ENCODE data around the gene PEAK3. TPM values are rescaled to one million over a fixed set of nuclear protein-coding genes. Genes with fewer than 3 reads are reported as not detected.

Gene PEAK3
- total RNA-seq, 1 donor from 2014 or later, result not detected

DNA sequence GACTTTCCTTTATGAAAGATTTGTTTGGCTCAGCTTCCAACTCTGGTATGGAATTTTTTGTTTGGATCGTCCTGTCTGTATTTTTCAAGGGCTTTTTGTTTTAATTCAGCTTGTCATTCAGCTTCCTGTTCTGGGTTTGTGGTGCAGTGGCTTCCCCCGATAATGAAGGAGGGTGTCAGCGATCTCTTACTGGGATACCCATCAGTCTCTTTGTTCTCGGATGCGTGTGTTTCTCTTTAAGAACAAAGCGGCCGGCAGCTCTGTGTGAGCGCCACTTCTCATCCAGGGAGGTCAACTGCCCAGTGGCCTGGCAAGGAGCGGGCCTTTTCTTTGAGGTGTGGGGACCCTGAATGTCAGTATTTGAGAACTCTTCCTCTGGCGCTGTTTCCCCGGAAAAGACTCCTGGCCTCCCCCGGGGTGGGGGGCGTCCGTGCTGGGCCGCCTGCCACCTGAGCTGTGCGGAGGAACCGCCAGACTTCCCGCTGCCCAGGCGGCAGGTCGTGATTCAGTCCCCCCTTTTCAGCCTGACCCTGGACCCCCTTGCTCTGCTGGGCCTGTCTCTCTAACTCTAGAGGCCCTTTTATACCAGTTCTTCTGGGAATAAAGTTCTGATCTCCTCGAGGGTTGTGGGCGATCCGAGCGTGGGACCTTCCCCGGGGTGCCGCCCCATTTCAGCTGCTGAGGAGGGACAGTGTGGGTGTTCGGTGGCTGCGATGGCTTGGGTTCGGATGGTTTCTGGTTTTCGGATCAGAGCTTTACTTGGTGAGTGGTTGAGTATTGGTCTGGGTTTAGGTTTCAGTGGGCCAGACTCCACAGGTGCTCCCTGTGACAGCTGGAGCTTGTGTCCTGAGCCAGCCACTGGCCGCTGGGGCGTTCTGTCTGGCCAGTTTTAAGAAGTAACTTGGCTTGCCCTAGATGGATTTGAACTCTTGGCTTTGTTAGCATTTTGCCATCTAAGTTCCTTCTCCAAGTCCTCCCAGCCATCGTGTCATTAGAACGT is 41.9 kb downstream of the PEAK3 start:
- peaks cover 14% of the 10 kb centered on the region for H3K27me3 Mint-ChIP-seq (ENCODE audit: unreplicated experiment)
- peaks cover 28% of the 10 kb centered on the region for H3K4me1 Mint-ChIP-seq (ENCODE audit: low read depth, unreplicated experiment)
- H3K36me3 Mint-ChIP-seq (ENCODE audit: unreplicated experiment), result no peaks in the 10 kb centered on the region
- peak overlapping the region; percentile 91 for H3K4me3 Mint-ChIP-seq (ENCODE audit: unreplicated experiment)
- H3K27ac Mint-ChIP-seq (ENCODE audit: unreplicated experiment), result peak overlapping the region; percentile 93
- TF ChIP-seq, protein P1, sequence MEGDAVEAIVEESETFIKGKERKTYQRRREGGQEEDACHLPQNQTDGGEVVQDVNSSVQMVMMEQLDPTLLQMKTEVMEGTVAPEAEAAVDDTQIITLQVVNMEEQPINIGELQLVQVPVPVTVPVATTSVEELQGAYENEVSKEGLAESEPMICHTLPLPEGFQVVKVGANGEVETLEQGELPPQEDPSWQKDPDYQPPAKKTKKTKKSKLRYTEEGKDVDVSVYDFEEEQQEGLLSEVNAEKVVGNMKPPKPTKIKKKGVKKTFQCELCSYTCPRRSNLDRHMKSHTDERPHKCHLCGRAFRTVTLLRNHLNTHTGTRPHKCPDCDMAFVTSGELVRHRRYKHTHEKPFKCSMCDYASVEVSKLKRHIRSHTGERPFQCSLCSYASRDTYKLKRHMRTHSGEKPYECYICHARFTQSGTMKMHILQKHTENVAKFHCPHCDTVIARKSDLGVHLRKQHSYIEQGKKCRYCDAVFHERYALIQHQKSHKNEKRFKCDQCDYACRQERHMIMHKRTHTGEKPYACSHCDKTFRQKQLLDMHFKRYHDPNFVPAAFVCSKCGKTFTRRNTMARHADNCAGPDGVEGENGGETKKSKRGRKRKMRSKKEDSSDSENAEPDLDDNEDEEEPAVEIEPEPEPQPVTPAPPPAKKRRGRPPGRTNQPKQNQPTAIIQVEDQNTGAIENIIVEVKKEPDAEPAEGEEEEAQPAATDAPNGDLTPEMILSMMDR (IDR thresholded peaks at IDR 0.05; ENCODE audit: partially characterized antibody, unreplicated experiment), result no peak
- DNase-seq, result no peak
- H3K9me3 Mint-ChIP-seq (ENCODE audit: unreplicated experiment), result peaks cover 24% of the 10 kb centered on the region

DNA sequence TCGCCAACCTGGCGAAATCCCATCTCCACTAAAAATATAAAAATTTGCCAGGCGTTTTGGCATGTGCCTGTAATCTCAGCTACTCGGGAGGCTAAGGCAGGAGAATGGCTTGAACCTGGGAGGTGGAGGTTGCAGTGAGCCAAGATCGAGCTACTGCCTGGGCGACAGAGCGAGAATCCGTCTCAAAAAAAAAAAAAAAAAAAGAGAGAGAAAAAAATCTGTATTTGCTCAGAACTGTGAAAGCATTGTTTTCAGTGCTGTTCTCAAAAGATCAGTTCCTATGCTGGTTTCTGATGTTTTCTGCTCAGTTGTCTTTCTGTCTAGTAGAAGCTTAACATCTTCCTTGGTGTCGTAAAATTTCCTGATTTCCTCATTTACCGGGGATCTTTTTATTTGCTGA is 42.8 kb downstream of the PEAK3 start:
- H3K4me1 Mint-ChIP-seq (ENCODE audit: low read depth, unreplicated experiment), result peaks cover 31% of the 10 kb centered on the region
- no peaks in the 10 kb centered on the region for H3K36me3 Mint-ChIP-seq (ENCODE audit: unreplicated experiment)

DNA sequence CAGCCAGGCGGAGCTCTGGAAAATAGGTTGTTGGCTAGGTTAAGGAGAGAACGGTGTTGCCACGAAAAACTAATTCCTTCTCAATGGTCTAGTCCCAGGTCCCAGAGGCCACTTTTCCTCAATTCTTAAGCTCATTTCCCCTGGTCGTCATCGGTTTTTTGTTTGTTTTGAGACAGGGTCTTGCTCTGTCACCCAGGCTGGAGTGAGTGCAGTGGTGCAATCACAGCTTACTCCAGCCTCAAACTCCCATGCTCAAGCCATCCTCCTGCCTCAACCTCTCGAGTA is 44.2 kb downstream of the PEAK3 start:
- Mint-ChIP-seq H3K9me3 (ENCODE audit: unreplicated experiment) (peaks cover 29% of the 10 kb centered on the region), H3K36me3 (ENCODE audit: unreplicated experiment) (no peaks in the 10 kb centered on the region), H3K4me1 (ENCODE audit: low read depth, unreplicated experiment) (peaks cover 32% of the 10 kb centered on the region), H3K27ac (ENCODE audit: unreplicated experiment) (peak overlapping the region; percentile 89), H3K27me3 (ENCODE audit: unreplicated experiment) (peaks cover 21% of the 10 kb centered on the region), H3K4me3 (ENCODE audit: unreplicated experiment) (peak overlapping the region; percentile 91)
- TF ChIP-seq, protein P1 (IDR thresholded peaks at IDR 0.05; ENCODE audit: partially characterized antibody, unreplicated experiment), result no peak
- DNase-seq, result no peak

More for the DNA sequence above, 42.8 kb downstream of the PEAK3 start:
- Mint-ChIP-seq H3K4me3 (ENCODE audit: unreplicated experiment) (peak overlapping the region; percentile 91), H3K27me3 (ENCODE audit: unreplicated experiment) (peaks cover 21% of the 10 kb centered on the region), H3K9me3 (ENCODE audit: unreplicated experiment) (peaks cover 28% of the 10 kb centered on the region), H3K27ac (ENCODE audit: unreplicated experiment) (peak overlapping the region; percentile 93)
- DNase-seq, result no peak
- TF ChIP-seq, protein P1 (IDR thresholded peaks at IDR 0.05; ENCODE audit: partially characterized antibody, unreplicated experiment), result no peak

DNA sequence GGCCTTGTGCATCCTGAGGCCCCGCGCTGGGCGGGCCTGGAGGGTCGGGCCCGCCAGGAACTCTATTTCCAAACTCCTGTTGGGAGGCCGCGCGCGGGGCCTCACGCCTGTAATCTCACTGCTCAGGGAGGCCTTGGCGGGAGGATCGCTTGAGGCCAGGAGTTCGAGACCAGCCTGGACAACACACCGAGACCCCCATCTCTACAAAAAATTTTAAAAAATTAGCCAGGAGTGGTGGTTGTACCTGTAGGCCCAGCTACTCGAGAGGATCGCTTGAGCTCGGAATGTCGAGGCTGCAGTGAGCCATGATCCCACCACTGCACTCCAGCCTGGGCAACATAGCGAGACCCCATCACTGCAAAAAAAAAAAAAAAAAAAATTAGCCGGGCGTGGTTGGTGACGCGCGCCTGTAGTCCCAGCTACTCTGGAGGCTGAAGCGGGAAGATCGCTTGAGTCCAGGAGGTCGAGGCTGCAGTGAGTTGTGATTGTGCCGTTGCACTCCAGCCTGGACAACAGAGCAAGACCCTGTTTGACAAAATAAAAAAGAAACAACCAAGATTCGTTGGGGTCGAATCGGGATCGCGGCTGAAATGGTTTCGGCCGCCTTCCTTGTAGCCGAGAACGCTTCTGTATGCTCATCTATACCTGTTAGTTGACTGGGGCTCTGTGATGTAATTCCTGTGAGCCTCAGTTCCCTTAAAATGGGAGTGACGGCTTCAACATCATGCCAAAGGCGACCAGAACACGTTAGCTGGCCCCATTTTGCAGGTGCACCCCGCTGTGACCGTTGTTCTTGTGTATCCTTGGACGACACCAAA is 44.7 kb downstream of the PEAK3 start:
- peak overlapping the region; percentile 89 for H3K27ac Mint-ChIP-seq (ENCODE audit: unreplicated experiment)
- TF ChIP-seq, protein P1 (IDR thresholded peaks at IDR 0.05; ENCODE audit: partially characterized antibody, unreplicated experiment), result no peak
- peaks cover 18% of the 10 kb centered on the region for H3K27me3 Mint-ChIP-seq (ENCODE audit: unreplicated experiment)
- H3K36me3 Mint-ChIP-seq (ENCODE audit: unreplicated experiment), result no peaks in the 10 kb centered on the region
- H3K4me3 Mint-ChIP-seq (ENCODE audit: unreplicated experiment), result peak overlapping the region; percentile 91
- no peak for DNase-seq
- peaks cover 28% of the 10 kb centered on the region for H3K9me3 Mint-ChIP-seq (ENCODE audit: unreplicated experiment)
- H3K4me1 Mint-ChIP-seq (ENCODE audit: low read depth, unreplicated experiment), result peaks cover 31% of the 10 kb centered on the region
